Medulla oblongata (tissue), 1 donor: ENCODE measurements around the gene BACE1-AS.

Source experiments
- DNase-seq: peaks from one replicate; pipeline ENCODE4 v3.0.0-alpha.2; 2015; ENCODE audit errors: extremely low spot score

BACE1-AS gene

DNA sequence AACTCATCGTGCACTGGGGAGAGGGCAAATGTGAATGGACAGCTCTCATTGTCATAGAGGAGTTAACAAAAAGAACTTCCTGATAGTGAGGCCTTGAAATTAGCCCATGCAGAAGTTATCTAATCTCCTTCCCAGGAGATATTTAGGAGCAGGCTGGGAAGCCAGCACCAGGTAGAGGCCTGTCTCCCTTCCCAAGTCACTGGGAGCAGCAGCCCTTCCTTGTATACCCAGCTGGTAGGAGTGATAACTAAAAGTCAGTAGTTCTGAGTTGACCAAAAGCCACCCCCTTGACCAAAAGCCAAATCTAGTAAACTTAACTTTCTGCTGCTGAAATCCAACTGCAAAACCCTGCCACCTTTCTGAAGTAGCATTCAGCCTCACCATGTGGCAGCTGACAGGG lies 1.4 kb upstream of the BACE1-AS start:
- no peak for DNase-seq

DNA sequence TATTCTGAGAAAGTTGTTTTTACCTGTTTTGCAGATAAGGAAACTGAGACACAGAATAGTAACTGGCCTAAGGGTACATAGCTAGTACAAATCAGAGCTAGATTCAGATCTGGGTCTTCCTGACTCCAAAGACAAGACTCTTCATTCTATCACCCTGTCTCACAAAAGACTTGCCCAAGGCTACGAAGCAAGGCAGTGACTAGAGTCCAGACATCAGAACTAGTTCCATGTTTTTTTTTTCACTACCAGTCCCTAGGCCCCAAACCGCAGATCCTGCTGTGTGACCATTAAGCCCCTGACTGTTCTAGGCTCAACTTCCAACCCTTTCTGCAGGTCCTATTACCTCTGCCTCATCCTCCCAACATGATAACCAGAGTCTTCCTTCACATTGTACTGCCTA lies 1.5 kb downstream of the BACE1-AS start:
- DNase-seq = no peak

DNA sequence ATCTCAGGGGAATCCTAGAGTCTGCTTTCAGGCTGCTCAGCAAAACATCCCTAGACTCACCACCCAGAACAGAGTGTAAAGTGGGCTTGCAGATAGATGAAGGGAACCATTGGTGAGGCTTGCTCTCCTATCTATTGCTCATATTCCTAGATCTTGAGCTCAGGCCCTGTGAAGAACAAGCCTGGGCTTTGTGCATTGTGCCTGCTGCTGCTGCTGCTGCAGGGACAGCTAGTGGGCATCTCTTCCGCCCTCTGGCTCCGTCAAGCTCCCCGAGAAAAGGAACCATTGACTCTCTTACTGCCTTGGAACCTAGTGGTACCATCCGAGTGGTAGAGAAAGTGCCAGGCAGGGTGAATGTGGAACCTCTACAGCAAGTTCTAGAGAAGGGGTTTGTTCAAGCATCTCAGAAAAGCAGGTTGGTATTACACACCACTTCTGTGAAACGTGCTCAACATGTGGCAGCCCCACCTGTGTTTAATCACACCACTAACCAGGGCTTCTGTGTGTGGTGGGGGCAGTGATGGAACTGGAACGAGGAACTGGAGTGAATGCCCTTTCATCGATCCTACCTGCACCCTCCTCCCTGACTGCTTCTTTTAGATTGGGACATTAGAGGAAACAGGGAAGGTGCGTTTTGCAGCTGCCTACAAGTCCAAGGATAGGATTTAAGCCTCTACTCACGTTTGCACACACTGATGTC lies 4.4 kb downstream of the BACE1-AS start:
- DNase-seq = peak; percentile 90

DNA sequence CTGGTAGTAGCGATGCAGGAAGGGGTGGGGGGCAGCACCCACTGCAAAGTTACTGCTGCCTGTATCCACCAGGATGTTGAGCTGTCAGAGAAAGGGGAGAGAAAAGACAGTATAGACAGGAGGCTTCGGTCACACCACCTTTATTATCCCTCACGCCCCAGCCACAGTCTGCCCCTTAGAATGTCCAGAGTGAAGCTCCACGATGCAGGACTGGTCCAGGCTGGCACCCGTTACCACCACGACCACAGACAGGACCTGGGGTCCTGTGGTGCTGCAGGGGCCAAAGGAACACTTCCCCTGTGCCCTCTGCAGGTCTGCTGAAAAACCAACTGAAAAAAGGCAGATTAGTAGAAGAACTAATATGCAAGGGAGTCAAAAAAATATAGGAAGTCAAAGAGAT lies 5.7 kb downstream of the BACE1-AS start:
- DNase-seq = no peak

DNA sequence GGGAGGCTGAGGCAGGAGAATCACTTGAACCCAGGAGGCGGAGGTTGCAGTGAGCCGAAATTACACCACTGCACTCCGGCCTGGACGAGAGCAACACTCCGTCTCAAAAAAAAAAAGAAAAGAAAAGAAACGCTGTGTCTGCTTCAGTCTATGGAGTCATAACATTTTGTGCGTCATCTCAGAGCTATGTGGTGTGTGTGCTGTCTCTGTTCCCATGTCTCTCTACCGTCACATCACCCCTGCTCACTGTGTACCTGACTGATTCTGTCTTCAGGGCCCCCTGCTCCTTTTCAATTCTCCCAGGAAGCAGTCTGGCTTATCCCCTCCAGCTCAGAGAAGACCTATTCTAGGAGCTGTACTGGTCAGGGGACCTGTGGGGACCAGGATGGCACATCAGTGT lies 7.0 kb downstream of the BACE1-AS start:
- no peak for DNase-seq

DNA sequence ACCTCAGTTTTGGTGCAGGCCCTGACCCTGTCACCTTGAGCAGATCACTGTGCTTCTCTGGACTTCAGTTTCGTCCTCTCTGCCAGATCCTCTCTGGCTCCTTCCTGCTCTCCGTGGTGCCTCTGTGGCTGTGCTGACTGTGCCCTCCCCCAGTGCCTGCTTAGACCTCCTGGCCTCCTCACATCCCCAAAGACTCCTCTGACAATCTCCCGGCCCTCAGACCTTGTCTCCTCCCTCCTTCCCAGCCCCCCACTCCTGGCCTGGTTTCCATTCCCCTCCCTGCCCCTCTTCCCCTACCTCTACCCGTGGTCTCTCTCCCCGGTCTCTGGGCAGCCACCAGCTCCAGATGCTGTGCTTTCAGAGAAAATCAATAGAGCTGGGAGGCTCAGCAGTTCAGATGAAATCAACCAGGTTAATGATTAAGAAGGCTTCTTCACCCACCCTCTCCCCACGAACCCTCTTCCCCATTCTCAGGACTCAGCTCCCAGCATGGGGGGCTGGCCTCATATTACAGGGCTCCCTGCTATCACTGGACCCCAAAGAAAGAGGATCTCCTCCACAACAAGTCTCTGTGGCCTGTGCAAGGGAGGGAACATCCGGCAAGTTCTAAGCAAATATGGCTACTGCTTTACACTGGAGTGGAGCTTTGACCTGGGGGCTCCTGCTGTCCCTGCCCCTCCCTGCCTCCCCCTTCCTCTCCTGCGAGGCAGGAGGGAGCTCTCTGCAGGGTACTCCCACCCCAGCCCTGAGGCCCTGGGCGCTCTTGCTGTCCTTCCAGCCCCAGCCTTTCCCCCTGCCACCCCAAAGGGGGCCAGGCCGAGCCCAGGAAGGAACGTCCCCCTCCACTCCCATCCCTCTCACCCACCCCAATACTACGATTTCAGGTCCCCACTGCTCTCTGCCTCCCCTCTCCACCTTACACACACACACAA lies 8.5 kb downstream of the BACE1-AS start:
- DNase-seq = no peak

DNA sequence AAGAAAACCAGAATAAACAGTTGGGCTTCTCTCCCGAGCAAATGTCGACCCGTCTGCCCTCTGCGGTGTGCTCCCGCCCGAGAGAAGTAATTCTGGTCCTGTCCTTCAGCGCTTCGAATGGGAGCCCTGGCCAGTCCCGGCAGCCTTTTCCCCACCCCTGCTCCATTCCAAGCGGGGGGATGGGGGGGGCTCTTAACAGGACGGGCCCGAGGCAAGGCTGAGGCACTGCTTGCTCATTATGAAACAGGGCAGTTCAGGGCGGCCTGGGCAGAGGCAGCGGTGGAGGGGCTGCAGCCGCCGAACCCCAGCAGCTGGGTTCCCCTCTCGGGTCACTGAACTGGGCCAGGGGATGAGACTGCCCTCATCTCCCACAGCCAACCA lies 9.1 kb downstream of the BACE1-AS start:
- peak; percentile 62 for DNase-seq

DNA sequence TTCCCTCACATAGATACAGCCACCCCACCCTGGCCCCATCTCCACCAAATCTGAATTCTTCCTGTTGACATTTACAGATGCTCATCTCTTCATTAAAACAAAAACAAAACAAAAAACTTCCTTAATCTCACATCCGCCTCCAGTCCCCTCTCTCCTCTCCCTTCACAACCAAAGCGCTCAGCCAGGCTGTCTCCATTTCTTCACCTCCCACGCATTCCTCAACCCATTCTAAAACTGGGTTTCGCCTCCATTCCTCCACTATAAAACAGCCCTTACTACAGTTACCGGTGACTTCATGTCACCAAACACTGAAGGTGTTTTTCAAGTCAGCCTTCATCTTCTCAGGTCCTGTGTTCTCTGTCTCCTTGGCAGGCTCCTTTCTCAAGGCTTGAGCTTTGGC lies 9.6 kb downstream of the BACE1-AS start:
- no peak for DNase-seq

DNA sequence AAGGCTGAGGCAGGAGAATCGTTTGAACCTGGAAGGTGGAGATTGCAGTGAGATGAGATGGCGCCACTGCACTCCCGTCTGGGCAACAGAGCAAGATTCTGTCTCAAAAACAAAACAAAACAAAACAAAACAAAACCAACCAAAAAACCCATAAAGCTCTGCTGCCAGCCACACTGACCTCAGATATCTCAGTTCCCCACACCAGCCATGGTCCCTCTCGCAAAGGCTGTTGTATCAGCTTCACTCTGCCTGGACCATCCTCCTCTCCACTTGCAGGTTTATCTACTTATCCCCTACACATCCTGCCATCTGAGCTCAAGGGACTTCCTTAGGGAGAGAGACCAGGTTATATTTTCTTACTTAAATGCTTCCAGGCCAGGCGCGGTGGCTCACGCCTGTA lies 11.1 kb downstream of the BACE1-AS start:
- DNase-seq = no peak

DNA sequence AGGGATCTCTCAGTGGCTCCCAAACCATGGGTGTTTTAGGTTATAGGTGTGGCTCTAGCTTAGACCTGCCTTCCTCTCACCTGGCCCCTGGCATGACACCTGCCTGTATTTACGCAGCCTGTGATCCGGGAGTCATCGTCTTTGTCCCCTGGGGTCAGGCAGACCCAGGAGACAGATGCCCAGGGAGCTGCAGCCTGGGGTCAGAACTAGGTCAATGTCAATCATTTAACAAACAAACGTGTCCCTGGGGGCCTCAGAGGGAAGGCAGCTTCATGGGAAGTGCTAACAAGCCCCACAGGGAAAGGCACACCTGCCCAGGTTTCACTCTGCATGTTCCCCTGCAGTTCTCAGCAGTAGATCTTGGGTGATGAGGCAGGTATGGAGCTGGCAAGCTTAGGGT lies 12.0 kb downstream of the BACE1-AS start:
- no peak for DNase-seq

DNA sequence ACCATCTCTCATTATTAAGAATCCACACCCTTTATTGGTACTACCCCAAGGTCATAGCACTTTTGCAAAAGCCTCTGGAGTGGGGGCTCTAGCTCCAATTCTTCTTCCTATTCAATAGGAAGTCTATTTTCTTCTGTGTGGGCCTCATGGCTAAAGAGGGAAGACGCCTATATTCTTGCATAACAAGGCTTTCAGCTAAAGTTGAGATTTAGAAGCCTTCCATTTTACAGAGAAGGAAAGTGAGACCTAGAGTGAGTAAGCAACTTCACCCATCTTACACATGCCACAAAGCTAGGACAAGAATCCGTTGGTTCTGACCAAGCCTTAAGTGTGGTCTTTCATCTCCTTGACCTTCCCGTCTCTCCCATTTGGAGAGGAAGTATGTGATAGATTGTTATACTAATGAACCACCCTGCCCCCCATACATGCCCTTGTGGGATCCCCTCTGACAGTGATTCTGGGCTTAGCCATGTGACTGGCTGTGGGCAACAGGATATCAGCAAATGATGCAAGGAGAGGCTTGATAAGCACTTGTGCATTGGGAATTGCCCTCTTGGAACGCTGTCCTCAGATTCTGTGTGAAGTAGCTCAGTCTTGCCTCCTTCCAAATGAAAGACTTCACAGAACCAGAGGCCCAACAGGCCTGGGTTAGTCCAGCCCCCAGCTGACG lies 12.6 kb downstream of the BACE1-AS start:
- DNase-seq = no peak

DNA sequence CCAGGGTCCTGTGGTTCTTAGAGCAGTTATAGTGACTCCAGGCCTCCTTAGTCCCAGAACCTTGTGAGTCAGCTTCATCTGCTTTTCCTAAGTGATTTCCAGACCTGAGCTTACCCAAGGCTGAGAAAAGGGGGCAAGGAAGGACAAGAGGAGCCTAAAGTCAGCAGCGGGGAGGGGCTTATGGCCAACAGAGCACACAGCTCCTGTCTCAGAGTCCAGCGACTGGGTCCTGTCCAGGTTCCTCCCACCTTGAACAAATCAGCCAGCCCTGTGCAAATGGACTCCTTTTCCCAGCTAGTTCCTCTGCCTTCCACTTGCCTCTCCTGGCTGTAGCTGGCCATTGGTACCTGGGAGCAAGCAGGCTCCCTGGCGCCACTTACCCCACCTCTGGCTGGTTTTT lies 14.0 kb downstream of the BACE1-AS start:
- DNase-seq = no peak

DNA sequence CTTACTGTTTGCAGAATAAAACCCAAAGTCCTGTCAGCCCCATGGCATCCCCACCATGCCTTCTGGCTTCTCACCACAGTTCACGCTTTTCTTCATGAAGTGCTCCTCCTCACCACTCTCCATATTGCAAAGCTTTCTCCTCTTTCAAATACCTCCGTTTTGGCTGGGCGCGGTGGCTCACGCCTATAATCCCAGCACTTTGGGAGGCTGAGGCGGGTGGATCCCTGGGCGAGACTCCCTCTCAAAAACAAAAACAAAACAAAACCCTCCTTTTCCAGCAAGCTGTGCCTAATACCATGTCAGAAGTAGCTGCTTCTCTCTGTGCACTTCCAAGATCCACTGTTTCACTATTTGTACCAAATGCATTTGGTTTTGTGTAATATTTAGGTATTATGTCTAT lies 18.2 kb downstream of the BACE1-AS start:
- no peak for DNase-seq

DNA sequence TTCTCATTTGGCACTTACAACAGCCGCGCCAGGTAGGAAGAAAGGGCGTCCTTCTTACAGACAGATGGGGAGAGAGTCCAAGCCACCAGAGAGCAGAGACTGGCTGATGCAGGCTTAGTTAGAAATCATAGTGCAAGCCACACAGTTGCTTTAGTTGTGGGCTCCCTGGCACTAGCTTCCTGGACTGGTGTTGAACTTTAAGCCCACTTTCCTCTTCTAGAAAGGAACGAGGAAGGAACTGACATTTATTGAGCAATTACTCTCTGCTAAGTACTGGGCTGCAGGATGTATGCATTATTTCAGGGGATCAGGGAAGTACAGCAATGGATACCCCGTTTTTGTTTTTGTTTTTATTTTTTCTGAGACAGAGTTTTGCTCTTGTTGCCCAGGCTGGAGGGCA lies 21.9 kb downstream of the BACE1-AS start:
- no peak for DNase-seq

DNA sequence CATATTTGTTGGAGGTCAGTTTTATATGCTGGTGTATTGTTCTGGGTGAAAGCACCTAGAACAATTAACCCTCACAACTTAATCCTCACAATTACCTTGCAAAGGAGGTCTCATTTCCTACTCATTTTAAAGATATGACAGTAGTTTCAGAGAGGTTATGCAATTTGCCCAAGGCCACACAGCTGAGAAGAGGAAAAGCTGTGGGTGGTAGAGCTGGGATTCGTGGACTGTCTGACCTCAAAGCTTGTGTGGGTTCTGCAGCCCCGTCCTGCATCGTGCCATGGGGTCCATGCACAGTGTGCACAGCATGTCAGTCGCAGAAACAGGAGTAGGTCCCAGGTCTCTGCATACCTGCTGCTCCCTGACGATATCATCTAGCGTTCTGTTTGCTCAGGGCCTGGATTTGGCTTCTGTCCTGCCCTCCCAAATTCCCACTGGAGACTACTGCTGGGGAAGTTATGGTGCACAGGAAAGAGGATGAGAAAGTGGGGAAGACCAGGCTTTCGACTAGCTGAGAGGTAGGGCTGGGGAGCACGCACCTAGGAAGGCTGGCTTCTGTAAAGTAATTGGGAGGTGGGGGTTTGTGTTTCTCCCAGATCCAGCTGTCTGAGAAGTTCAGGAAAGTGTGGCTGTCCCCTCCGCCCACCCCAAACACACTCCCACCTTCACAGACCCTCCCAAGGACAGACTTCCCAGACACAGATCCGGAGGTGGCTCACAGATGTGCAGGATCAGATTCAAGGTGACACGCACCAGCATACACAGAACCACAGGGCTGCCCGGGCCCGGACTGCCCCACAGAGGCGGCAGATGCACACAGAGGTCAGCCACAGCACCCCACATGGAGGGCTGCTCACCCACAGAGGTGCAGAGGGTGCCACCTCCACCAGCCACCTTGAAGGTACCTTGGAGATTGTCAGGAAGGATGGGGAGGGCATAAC lies 23.0 kb downstream of the BACE1-AS start:
- DNase-seq = no peak

DNA sequence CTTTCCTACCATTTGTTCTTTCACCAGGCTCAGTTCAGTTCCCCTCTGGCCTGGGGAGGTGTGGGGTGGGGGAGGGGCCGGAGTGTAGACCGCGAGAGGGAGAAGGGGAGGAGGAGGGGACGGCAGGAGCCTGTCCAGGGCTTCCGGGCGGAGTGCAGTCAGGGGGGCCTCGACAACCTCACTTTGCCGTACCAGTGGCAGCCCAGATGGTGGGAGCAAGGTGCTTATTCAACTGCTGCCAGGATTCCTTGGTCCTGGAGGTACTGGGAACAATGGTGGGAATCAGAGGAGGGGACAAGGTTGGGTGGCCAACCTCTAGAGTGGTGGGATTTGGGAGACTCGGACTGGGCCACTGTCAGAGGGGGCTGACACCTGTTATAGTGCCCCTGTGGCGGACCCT lies 23.7 kb downstream of the BACE1-AS start:
- no peak for DNase-seq

DNA sequence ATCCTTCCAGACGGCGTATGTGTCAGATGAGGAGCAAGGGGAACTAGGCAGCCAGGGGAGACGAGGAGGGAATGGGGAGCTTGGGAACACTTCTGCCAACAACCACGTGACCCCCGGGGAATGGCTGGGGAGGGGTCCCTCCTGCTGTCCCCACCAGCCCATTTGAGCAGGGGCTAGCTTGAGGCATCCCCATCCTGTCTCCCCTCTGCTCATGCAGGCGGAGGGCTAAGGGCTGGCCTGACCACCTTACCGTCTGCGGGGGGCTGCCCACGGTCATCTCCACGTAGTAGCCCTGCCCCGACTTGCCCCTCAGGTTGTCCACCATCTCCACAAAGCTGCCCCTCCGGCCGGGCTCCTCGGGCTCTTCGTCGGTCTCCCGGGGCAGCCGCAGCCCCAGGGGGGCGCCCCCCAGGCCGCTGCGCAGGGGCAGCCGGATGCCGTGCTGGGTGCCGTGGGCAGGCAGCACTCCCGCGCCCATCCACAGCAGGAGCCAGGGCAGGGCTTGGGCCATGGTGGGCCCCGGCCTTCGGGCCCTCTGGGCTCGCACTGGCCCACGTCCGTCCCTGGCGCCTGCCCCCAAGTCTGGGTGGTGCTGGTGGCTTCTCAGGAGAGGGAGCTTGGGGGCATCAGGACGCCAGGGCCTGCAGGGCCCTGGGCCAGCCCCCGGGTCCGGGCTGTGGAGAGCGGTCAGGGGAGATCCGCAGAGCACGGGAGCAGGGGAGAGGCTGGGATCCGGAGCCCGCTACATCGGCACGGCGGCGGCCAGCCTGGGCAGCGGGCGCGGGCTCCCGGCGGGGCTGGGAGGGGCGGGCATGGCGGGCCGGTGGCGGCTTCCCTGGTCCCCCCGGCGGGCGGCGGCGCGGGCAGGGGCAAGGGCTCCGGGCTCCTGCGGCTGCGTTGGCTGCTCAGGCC lies 24.4 kb downstream of the BACE1-AS start:
- DNase-seq = no peak

DNA sequence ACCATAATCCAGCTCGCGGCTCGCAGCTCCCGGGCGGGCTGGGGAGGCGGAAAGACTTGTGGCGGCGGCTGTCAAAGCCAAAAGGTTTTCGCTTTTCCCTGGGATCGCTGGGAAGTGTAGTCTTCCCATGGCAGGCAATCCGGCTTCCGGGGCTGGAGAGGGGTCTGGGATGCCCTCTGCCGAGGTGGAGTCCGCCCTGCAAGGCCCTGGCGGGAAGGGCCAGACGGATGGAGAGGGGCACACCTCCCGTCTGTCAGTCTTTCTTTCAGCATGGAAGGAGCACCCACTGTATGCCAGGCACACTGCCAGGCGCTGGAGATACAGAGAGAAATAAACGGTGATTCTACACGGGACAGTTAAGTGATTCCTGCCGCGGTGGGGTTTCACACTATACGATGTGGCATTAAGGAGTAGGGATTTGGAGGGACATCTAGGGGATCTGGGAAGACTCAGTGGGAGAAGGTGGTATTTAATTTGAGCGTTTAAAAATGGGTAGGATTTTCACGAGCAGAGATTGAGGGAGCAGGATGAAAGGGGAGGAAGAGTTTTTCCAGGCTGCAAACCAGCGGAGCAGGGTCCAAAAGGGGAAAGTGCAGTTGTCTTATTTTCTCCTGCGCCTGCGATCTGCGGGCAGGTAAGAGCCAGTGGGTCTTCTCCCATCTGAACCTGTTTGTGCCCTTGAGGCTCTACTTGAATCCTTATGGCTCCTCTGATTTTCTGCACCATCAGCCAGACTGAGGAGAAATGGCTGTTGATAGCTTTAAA lies 25.2 kb downstream of the BACE1-AS start, which contains the start of gene BACE1:
TSS of gene BACE1 (minus strand) at position 60 of the 765 bp plus-strand sequence. CDS start 461 bp downstream, outside the sequence.
- DNase-seq = peak; percentile 93

DNA sequence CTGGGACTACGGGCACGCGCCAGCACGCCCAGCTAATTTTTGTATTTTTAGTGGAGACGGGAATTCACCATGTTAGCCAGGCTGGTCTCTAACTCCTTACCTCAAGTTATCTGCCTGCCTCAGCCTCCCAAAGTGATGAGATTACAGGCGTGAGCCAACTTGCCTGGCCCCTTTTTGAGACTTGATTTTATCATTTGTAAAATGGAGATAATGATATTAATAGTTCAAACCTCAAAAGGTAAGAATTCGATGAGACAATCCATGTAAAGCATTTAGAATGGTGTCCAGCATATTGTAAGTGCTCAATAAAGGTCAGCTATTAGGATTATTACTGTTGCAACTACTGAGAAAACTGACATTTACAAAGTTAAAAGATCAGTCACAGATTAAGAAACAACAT lies 27.6 kb downstream of the BACE1-AS start:
- DNase-seq = no peak
